Hepatocyte (in vitro differentiated cells): Measurements from ENCODE around the gene CRTAC1. TPM values are rescaled to one million over a fixed set of nuclear protein-coding genes. Genes with fewer than 3 reads are reported as not detected.

Experiments used
- DNase-seq: peaks from one replicate; pipeline ENCODE4 v3.0.0-alpha.2; 2016; ENCODE audit warnings: low spot score
- H2AFZ ChIP-seq: fragments of 200-600 bp; sonication (generic); 2 replicates; pipeline ENCODE4 v1.6.0; 2016; ENCODE audit warnings: antibody characterized with exemption, mild to moderate bottlenecking
- H3K27ac ChIP-seq: fragments of 200-600 bp; sonication (generic); 2 replicates; pipeline ENCODE4 v1.5.1; 2016; ENCODE audit warnings: mild to moderate bottlenecking
- H3K27me3 ChIP-seq: fragments of 200-600 bp; sonication (generic); 2 replicates; pipeline ENCODE4 v1.6.1; 2016
- H3K36me3 ChIP-seq: fragments of 200-600 bp; sonication (generic); replicated peaks from 2 replicates; pipeline ENCODE4 v1.5.1; 2016; ENCODE audit warnings: low read depth; ENCODE audit not compliant: insufficient read depth
- H3K4me1 ChIP-seq: fragments of 200-600 bp; sonication (generic); 2 replicates; pipeline ENCODE4 v1.5.1; 2016; ENCODE audit warnings: mild to moderate bottlenecking, moderate library complexity; ENCODE audit not compliant: insufficient read depth
- H3K4me2 ChIP-seq: fragments of 200-600 bp; sonication (generic); 2 replicates; pipeline ENCODE4 v1.6.0; 2016
- H3K4me3 ChIP-seq: fragments of 200-600 bp; sonication (generic); 2 replicates; pipeline ENCODE4 v1.5.1; 2016; ENCODE audit warnings: mild to moderate bottlenecking
- H3K79me2 ChIP-seq: fragments of 200-600 bp; sonication (generic); 2 replicates; pipeline ENCODE4 v1.6.0; 2017; ENCODE audit warnings: mild to moderate bottlenecking
- H3K9me2 ChIP-seq: fragments of 200-600 bp; sonication (generic); replicated peaks from 2 replicates; pipeline ENCODE4 v1.6.0; 2017; ENCODE audit warnings: mild to moderate bottlenecking; ENCODE audit not compliant: insufficient read depth
- H3K9me3 ChIP-seq: fragments of 200-600 bp; sonication (generic); 2 replicates; pipeline ENCODE4 v1.5.1; 2016; ENCODE audit warnings: low read depth, mild to moderate bottlenecking
- H4K20me1 ChIP-seq: fragments of 200-600 bp; sonication (generic); 2 replicates; pipeline ENCODE4 v1.6.0; 2016; ENCODE audit warnings: mild to moderate bottlenecking; ENCODE audit not compliant: insufficient read depth, poor library complexity, severe bottlenecking
- CTCF ChIP-seq: fragments of 200-600 bp; sonication (generic); IDR thresholded peaks from 2 replicates; pipeline ENCODE4 v1.5.1; 2016; ENCODE audit warnings: antibody characterized with exemption, mild to moderate bottlenecking; ENCODE audit not compliant: poor library complexity
- EZH2 ChIP-seq: fragments of 200-600 bp; sonication (generic); IDR thresholded peaks from 2 replicates; pipeline ENCODE4 v1.6.1; 2016; ENCODE audit warnings: antibody characterized with exemption, mild to moderate bottlenecking, borderline replicate concordance
- EZH2phosphoT487 ChIP-seq: fragments of 200-600 bp; sonication (generic); IDR thresholded peaks from one replicate; pipeline ENCODE4 v1.6.1; 2018; ENCODE audit warnings: antibody characterized with exemption, mild to moderate bottlenecking, low read depth, moderate library complexity; ENCODE audit not compliant: unreplicated experiment, severe bottlenecking
- WGBS: methylation state at CpG from one replicate; pipeline ENCODE4 v1.1.6; 2016; ENCODE audit warnings: low lambda C conversion rate; ENCODE audit errors: missing lambda C conversion rate; 5-methylcytosine and 5-hydroxymethylcytosine counted together
- polyA plus RNA-seq: library from polyadenylated mRNA; unstranded; fragments of >200 nt; fragmentation: Nextera tagmentation; extraction: Ambion mirVana; gene quantifications from 2 replicates; pipeline ENCODE4 v1.2.1, GENCODE V29; 2016
- total RNA-seq: library from RNA; depleted of rRNA; stranded (reverse); fragments of >200 nt; gene quantifications from 2 replicates; pipeline ENCODE4 v1.2.3, GENCODE V29; 2014

CRTAC1 gene
- total and polyA plus RNA-seq, 2 experiments from 2014 or later = 0.47 to 0.76 TPM

DNA sequence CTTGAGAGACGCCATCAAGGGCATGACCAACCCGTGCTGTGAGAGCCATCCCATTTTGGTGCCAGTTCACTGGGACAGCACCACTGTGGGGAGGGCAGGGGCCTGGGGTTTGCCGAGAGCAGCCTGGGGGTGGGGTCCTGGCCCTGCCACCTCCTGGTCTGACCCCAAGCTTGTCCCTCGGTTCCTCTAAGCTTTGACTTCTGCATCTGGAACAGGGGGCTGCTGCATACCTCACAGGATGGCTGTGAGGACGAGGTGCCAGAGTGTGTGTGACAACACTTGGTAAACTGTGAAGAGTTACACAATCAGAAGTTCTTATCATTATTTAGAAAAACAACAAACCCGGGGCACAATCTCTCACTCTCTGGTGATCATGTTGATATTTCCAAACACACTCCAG, 89.9 kb downstream of the CRTAC1 start:
- Histone ChIP-seq H3K36me3 (no peaks in the 10 kb centered on the region), H3K9me3 (no peaks in the 10 kb centered on the region), H2AFZ (no peak overlapping the region), H3K27ac (no peak overlapping the region), H3K27me3 (peaks cover 9% of the 10 kb centered on the region), H3K79me2 (no peaks in the 10 kb centered on the region), H4K20me1 (no peaks in the 10 kb centered on the region), H3K9me2 (no peaks in the 10 kb centered on the region), H3K4me1 (no peaks in the 10 kb centered on the region), H3K4me2 (no peak overlapping the region), H3K4me3 (no peak overlapping the region)
- no peak for TF ChIP-seq CTCF
- no peak for TF ChIP-seq EZH2
- TF ChIP-seq EZH2phosphoT487 = no peak
- 43% methylated on average over 6 of the region's 6 CpGs for WGBS
- no peak for DNase-seq

DNA sequence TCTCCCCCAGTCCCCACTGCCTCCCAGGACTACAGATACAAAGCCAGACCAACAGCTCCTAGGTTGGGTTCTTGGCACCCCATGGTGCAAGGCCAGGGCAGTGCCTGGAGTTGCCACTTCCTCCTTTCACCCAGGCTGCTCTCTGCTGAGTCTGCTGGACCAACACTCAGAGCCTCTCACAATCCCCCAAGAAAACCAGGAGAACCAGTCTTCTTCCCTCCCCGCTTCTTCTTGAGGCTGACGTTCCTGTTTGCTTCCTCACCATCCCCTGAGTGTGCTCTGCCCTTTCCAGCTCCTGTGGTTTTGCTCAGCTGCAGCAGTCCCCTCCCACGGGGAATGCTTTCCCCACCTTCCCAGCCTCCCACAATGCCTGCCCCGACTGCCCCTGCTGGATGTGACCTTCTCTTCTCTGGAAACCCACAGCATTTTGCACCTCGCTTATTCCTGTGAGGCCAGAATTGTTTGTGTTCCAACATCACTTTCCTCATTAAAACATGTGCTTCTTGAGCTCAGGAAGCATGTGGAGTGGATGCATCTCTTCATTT, 90.9 kb downstream of the CRTAC1 start:
- Histone ChIP-seq H3K9me3 (no peaks in the 10 kb centered on the region), H3K36me3 (no peaks in the 10 kb centered on the region), H3K79me2 (no peaks in the 10 kb centered on the region), H3K4me2 (no peak overlapping the region), H3K27ac (no peak overlapping the region), H3K9me2 (no peaks in the 10 kb centered on the region), H3K4me3 (no peak overlapping the region), H2AFZ (no peak overlapping the region), H4K20me1 (no peaks in the 10 kb centered on the region), H3K27me3 (peaks cover 9% of the 10 kb centered on the region), H3K4me1 (no peaks in the 10 kb centered on the region)
- DNase-seq = no peak
- WGBS = 35% methylated on average over 5 of the region's 5 CpGs
- TF ChIP-seq EZH2 (no peak), EZH2phosphoT487 (no peak), CTCF (no peak)

- Histone ChIP-seq H3K4me1 (no peaks in the 10 kb centered on the region), H4K20me1 (no peaks in the 10 kb centered on the region), H3K36me3 (no peaks in the 10 kb centered on the region), H3K9me2 (no peaks in the 10 kb centered on the region), H2AFZ (no peak overlapping the region), H3K27me3 (peaks cover 18% of the 10 kb centered on the region), H3K9me3 (no peaks in the 10 kb centered on the region), H3K27ac (no peak overlapping the region), H3K79me2 (no peaks in the 10 kb centered on the region), H3K4me3 (no peak overlapping the region), H3K4me2 (no peak overlapping the region)
- DNase-seq = no peak
- WGBS = 84% methylated on average over 8 of the region's 8 CpGs
- TF ChIP-seq CTCF = no peak
- TF ChIP-seq EZH2 = no peak
- TF ChIP-seq EZH2phosphoT487 = no peak
These were observed 92.5 kb downstream of the CRTAC1 start for GRCh38 chr10:97937928-97938327.

- TF ChIP-seq EZH2phosphoT487 (no peak), CTCF (no peak), EZH2 (no peak)
- Histone ChIP-seq H3K27ac (no peak overlapping the region), H3K79me2 (no peaks in the 10 kb centered on the region), H3K9me3 (no peaks in the 10 kb centered on the region), H3K4me3 (no peak overlapping the region), H3K9me2 (no peaks in the 10 kb centered on the region), H4K20me1 (no peaks in the 10 kb centered on the region), H3K4me2 (no peak overlapping the region), H3K36me3 (no peaks in the 10 kb centered on the region), H3K27me3 (peaks cover 20% of the 10 kb centered on the region), H3K4me1 (no peaks in the 10 kb centered on the region), H2AFZ (no peak overlapping the region)
- 87% methylated on average over 5 of the region's 5 CpGs for WGBS
- no peak for DNase-seq
These were observed 93.4 kb downstream of the CRTAC1 start for GRCh38 chr10:97937054-97937453.
